CD4-positive, alpha-beta memory T cell (primary cell): ENCODE data around the gene CCL5. TPM values are rescaled to one million over a fixed set of nuclear protein-coding genes. Genes with fewer than 3 reads are reported as not detected.
"Not testable (repeated sequence)": the region's sequence is repeated elsewhere in the genome, so short reads cannot be mapped to it uniquely, and the experiment has no call there.

Experiments
- CTCF ChIA-PET: fragments of 350-600 bp; sonication (Branson Sonifier 250); formaldehyde crosslinking; loops from one replicate; lab custom pipeline; 2021; ENCODE audit warnings: inconsistent platforms; ENCODE audit not compliant: partially characterized antibody; lab: Charles Lee
- POLR2A ChIA-PET: fragments of 350-600 bp; sonication (Branson Sonifier 250); formaldehyde crosslinking; loops from one replicate; lab custom pipeline; 2021; ENCODE audit not compliant: partially characterized antibody; lab: Charles Lee
- DNase-seq, 5 donors: peaks; one replicate each; pipeline versions ENCODE4 v3.0.0 to v3.0.0-alpha.2; 2020 to 2022; ENCODE audit warnings: mixed read lengths in 1 of 5
- H3K27ac ChIP-seq: one replicate; pipeline ENCODE4 v1.7.0; 2013; ENCODE audit warnings: low read depth, low read length
- H3K27me3 ChIP-seq: 2 replicates; pipeline ENCODE4 v1.7.0; 2013; ENCODE audit warnings: mild to moderate bottlenecking, low read length, moderate library complexity; ENCODE audit not compliant: insufficient read depth
- H3K36me3 ChIP-seq: 2 replicates; pipeline ENCODE4 v1.7.0; 2013; ENCODE audit warnings: mild to moderate bottlenecking, low read length, moderate library complexity; ENCODE audit not compliant: insufficient read depth
- H3K4me1 ChIP-seq: 2 replicates; pipeline ENCODE4 v1.7.0; 2013; ENCODE audit warnings: mild to moderate bottlenecking, low read length, moderate library complexity; ENCODE audit not compliant: insufficient read depth
- H3K4me3 ChIP-seq, 2 donors: one replicate each; pipeline ENCODE4 v1.7.0; 2013; ENCODE audit warnings: low read length in 2 of 2, mild to moderate bottlenecking in 1 of 2
- H3K9me3 ChIP-seq, 2 donors: one replicate each; pipeline ENCODE4 v1.7.0; 2013; ENCODE audit warnings: low read length in 2 of 2, control low read depth in 1 of 2; ENCODE audit not compliant: control insufficient read depth in 1 of 2
- H3K27ac Mint-ChIP-seq, 7 donors: one replicate each; pipeline ENCODE4 v1.8.0; 2020 to 2021; ENCODE audit warnings: mixed read lengths in 7 of 7, mild to moderate bottlenecking in 6 of 7, inconsistent platforms in 3 of 7, moderate library complexity in 3 of 7
- H3K27me3 Mint-ChIP-seq, 2 donors: one replicate each; pipeline ENCODE4 v1.8.0; 2020 to 2021; ENCODE audit warnings: mixed read lengths in 2 of 2
- H3K36me3 Mint-ChIP-seq, 2 donors: one replicate each; pipeline ENCODE4 v1.8.0; 2020 to 2021; ENCODE audit warnings: mixed read lengths in 2 of 2, inconsistent platforms in 1 of 2, mild to moderate bottlenecking in 1 of 2
- H3K4me1 Mint-ChIP-seq, 4 donors: one replicate each; pipeline ENCODE4 v1.8.0; 2020 to 2021; ENCODE audit warnings: mixed read lengths in 4 of 4, mild to moderate bottlenecking in 1 of 4
- H3K4me3 Mint-ChIP-seq, 8 donors: one replicate each; pipeline ENCODE4 v1.8.0; 2020 to 2021; ENCODE audit warnings: mixed read lengths in 8 of 8, mild to moderate bottlenecking in 7 of 8, moderate library complexity in 6 of 8, inconsistent platforms in 3 of 8
- H3K9me3 Mint-ChIP-seq, 8 donors: one replicate each; pipeline ENCODE4 v1.8.0; 2020 to 2021; ENCODE audit warnings: mixed read lengths in 8 of 8, mild to moderate bottlenecking in 5 of 8, inconsistent platforms in 3 of 8, moderate library complexity in 1 of 8
- intact Hi-C: fragments of 100-400 bp; cut with micrococcal nuclease; formaldehyde crosslinking; loops from one replicate; pipeline ENCODE4 v1.15.1; 2023
- polyA plus RNA-seq, 2 donors: library from polyadenylated mRNA; unstranded; fragments of 300-500 nt; fragmentation: Illumina TruSeq; gene quantifications; one replicate each; pipeline ENCODE4 v1.2.3, GENCODE V29; 2021
- total RNA-seq, 2 experiments: library from RNA; stranded (reverse); gene quantifications; one replicate each; pipeline ENCODE4 v1.2.3, GENCODE V29; 2021

Gene CCL5
- total and polyA plus RNA-seq, 4 experiments from 2014 or later: 156 to 309 (median 244) TPM

DNA sequence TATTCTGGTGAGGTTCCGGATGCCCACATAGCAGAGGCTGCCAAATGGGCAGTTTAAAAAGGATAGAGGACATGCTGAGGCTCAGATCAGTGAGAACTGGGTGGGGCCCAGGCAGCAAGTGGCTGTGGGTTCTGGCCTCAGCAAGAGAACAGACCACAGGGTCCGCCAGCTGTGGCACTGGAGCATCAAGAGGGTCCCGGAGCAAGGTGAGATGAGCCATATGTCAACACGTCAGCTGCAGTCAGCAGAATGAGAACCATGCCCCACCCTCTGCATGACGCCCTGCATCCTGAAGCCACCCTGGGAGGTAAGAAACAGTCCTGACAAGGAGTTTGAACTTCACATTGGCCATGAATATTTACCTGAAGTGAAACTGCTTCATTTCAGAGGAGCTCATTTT, 20.1 kb upstream of the CCL5 start:
- peak in 1 of 5 donors; percentile 56 for DNase-seq
- intact Hi-C loops: no loop called here
- Histone ChIP-seq H3K27ac (no peak overlapping the region), H3K4me3 (no peak overlapping the region), H3K4me1 (peaks cover 48% of the 10 kb centered on the region), H3K9me3 (no peaks in the 10 kb centered on the region), H3K36me3 (no peaks in the 10 kb centered on the region), H3K27me3 (no peaks in the 10 kb centered on the region)
- Mint-ChIP-seq H3K27me3 (peaks cover 0 to 2% of the 10 kb centered on the region in 2 donors), H3K9me3 (peaks cover 0 to 3% (median 0%) of the 10 kb centered on the region in 8 donors), H3K27ac (peak overlapping the region; percentile 67 to 94 (median 87)), H3K4me3 (peak overlapping the region in 6 of 8 donors; percentile 17 to 75 (median 55)), H3K4me1 (peaks cover 24 to 64% (median 46%) of the 10 kb centered on the region in 4 donors), H3K36me3 (no peaks in the 10 kb centered on the region)
- ChIA-PET CTCF (interaction anchor here (1.0 to 2.0 kb wide), 2 partner anchors 9 to 50 kb away, joined by 3 to 5 read pairs; no protein-coding TSS in a partner anchor), POLR2A (interaction anchor here (0.7 to 8.0 kb wide), 8 partner anchors 9 to 46 kb away, joined by 3 to 113 read pairs (median 4); partner anchors contain the start of genes CCL5 and HEATR9)

- H3K4me3 ChIP-seq: no peak overlapping the region
- no peaks in the 10 kb centered on the region for H3K36me3 ChIP-seq
- H3K9me3 Mint-ChIP-seq: peaks cover 0 to 3% (median 0%) of the 10 kb centered on the region in 8 donors
- peaks cover 0 to 2% of the 10 kb centered on the region in 2 donors for H3K27me3 Mint-ChIP-seq
- peak in 1 of 5 donors; percentile 54 for DNase-seq
- no peaks in the 10 kb centered on the region for H3K36me3 Mint-ChIP-seq
- H3K27me3 ChIP-seq: no peaks in the 10 kb centered on the region
- H3K27ac Mint-ChIP-seq: peak overlapping the region; percentile 22 to 68 (median 50)
- peaks cover 50% of the 10 kb centered on the region for H3K4me1 ChIP-seq
- POLR2A ChIA-PET: interaction anchor here (0.6 to 8.0 kb wide), 10 partner anchors 8 to 134 kb away, joined by 3 to 113 read pairs (median 4); partner anchors contain the start of genes CCL5, RDM1 and TAF15
- H3K4me3 Mint-ChIP-seq: peak overlapping the region in 7 of 8 donors; percentile 7 to 75 (median 24)
- H3K4me1 Mint-ChIP-seq: peaks cover 24 to 72% (median 53%) of the 10 kb centered on the region in 4 donors
- H3K27ac ChIP-seq: no peak overlapping the region
- intact Hi-C loops: no loop called here
- CTCF ChIA-PET: interaction anchor here (1.0 kb wide), 1 partner anchor 48 kb away, joined by 3 read pairs; no protein-coding TSS in a partner anchor
- H3K9me3 ChIP-seq: no peaks in the 10 kb centered on the region
These were observed 18.3 kb upstream of the CCL5 start for GRCh38 chr17:35898283-35899070.

- POLR2A ChIA-PET: interaction anchor here (1.0 to 8.0 kb wide), 7 partner anchors 7 to 134 kb away, joined by 3 to 113 read pairs (median 6); partner anchors contain the start of genes CCL5, RDM1 and TAF15
- CTCF ChIA-PET: interaction anchor here (1.0 to 1.5 kb wide), 2 partner anchors 48 to 175 kb away, joined by 3 to 4 read pairs; no protein-coding TSS in a partner anchor
These were observed 17.6 kb upstream of the CCL5 start for GRCh38 chr17:35897772-35898171.

DNA sequence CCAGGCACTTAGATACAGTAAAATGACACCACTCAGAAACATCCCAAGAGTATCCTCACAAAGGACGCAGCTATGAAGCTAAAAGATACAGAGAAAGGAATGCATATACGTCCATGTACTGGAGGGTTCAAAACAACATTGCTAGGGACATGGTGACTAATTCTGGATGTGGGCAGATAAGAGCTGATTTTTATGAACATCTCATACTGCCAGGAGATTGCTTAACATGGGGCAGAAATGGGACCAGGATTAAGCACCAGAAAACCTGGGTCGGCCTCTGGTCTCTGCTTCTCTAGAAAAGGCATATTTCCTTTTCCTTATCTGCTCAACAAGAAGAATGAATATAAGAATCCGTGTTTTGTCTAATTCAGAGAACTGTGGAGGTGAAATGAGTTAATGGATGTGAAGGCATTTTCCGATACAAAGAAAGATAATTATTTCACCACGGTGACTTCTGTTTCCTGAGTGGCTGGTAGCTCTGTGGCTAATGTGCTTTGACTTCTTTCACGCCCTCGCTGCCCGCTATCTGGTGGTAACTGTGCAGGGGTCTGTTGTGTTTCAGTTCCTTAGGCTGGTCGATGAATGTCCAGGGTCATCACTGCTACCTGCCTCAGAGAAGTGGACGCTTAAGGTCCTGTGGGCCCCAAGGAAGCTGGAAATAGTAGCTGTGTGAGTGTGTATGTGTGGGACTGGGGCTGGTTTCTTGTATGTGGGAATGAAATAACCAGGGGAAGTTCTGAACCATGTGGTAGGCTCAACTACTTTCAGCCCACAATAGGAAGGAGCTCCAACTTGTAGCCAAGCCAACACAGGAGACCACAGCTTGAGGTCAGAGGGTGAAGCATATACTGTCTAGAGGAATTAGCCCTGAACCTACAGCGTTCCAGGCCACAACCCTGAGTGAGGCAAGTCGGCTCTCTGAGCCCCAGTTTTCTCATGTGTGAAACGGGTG, 15.8 kb upstream of the CCL5 start:
- H3K4me1 ChIP-seq: peaks cover 76% of the 10 kb centered on the region
- peaks cover 37 to 82% (median 63%) of the 10 kb centered on the region in 4 donors for H3K4me1 Mint-ChIP-seq
- CTCF ChIA-PET: interaction anchor here (0.7 to 1.8 kb wide), 6 partner anchors 11 to 176 kb away, joined by 3 to 7 read pairs (median 4); no protein-coding TSS in a partner anchor
- H3K27ac Mint-ChIP-seq: peak overlapping the region; percentile 26 to 93 (median 79)
- POLR2A ChIA-PET: interaction anchor here (0.5 to 8.0 kb wide), 7 partner anchors 9 to 46 kb away, joined by 3 to 113 read pairs (median 3); partner anchors contain the start of gene CCL5
- peak overlapping the region; percentile 12 for H3K27ac ChIP-seq
- DNase-seq: peak in 4 of 5 donors; percentile 23 to 73 (median 27)
- H3K36me3 Mint-ChIP-seq: no peaks in the 10 kb centered on the region
- H3K4me3 Mint-ChIP-seq: peak overlapping the region in 7 of 8 donors; percentile 52 to 83 (median 70)
- no peaks in the 10 kb centered on the region for H3K27me3 ChIP-seq
- H3K9me3 Mint-ChIP-seq: peaks cover 0 to 3% (median 0%) of the 10 kb centered on the region in 8 donors
- no peak overlapping the region for H3K4me3 ChIP-seq
- no peaks in the 10 kb centered on the region for H3K9me3 ChIP-seq
- intact Hi-C loops: no loop called here
- H3K36me3 ChIP-seq: no peaks in the 10 kb centered on the region
- H3K27me3 Mint-ChIP-seq: peaks cover 0 to 2% of the 10 kb centered on the region in 2 donors

More at GRCh38 chr17:35897772-35898171, 17.6 kb upstream of the CCL5 start:
- peaks cover 57% of the 10 kb centered on the region for H3K4me1 ChIP-seq
- Mint-ChIP-seq H3K4me1 (peaks cover 29 to 72% (median 55%) of the 10 kb centered on the region in 4 donors), H3K27ac (peak overlapping the region in 5 of 7 donors; percentile 25 to 57 (median 42)), H3K4me3 (peak overlapping the region in 7 of 8 donors; percentile 10 to 72 (median 44))
- H3K9me3 ChIP-seq, H3K36me3 ChIP-seq, H3K27me3 Mint-ChIP-seq, intact Hi-C loops, DNase-seq, H3K27me3 ChIP-seq, H3K9me3 Mint-ChIP-seq, H3K4me3 ChIP-seq, H3K27ac ChIP-seq, H3K36me3 Mint-ChIP-seq: not testable (repeated sequence)

DNA sequence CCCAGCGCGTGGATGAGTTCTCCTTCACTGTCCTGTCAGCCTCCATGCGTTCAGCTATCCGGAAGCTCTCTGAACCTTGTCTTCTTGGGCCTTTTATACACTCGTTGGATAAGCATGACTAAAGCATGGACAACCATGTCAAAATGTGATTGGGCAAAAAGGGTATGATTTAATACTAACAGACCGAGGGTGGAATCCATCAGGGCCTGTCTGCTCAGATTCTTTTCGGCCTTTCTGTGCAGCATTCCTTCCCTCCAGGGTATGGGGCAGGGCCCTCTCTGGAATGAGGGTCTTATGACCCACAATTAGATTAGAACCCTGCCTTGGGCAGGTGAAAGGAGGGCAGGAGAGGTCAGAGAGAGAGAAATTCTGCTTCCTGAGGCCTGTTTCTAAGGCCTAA, 14.0 kb upstream of the CCL5 start:
- DNase-seq: no peak
- CTCF ChIA-PET: interaction anchor here (0.7 kb wide), 2 partner anchors 13 to 18 kb away, joined by 3 to 4 read pairs; no protein-coding TSS in a partner anchor
- Mint-ChIP-seq H3K9me3 (peaks cover 0 to 3% (median 0%) of the 10 kb centered on the region in 8 donors), H3K27ac (peak overlapping the region in 2 of 7 donors; percentile 8 to 53), H3K36me3 (no peaks in the 10 kb centered on the region), H3K27me3 (peaks cover 0 to 2% of the 10 kb centered on the region in 2 donors), H3K4me3 (no peak overlapping the region), H3K4me1 (peaks cover 43 to 82% (median 65%) of the 10 kb centered on the region in 4 donors)
- no peak overlapping the region for H3K27ac ChIP-seq
- intact Hi-C loops: no loop called here
- no peak overlapping the region for H3K4me3 ChIP-seq
- POLR2A ChIA-PET: interaction anchor here (6.2 to 7.0 kb wide), 2 partner anchors 6 to 17 kb away, joined by 62 to 141 read pairs; partner anchors contain the start of gene CCL5
- H3K4me1 ChIP-seq: peaks cover 74% of the 10 kb centered on the region
- no peaks in the 10 kb centered on the region for H3K27me3 ChIP-seq
- H3K9me3 ChIP-seq: no peaks in the 10 kb centered on the region
- H3K36me3 ChIP-seq: no peaks in the 10 kb centered on the region

GRCh38 chr17:35893751-35894150, 13.6 kb upstream of the CCL5 start:
- ChIA-PET POLR2A (interaction anchor here (6.2 to 7.0 kb wide), 2 partner anchors 7 to 16 kb away, joined by 62 to 141 read pairs; partner anchors contain the start of gene CCL5), CTCF (no interaction called here)
- Mint-ChIP-seq H3K36me3 (no peaks in the 10 kb centered on the region), H3K27ac (peak overlapping the region in 1 of 7 donors; percentile 81), H3K9me3 (peaks cover 0 to 3% (median 0%) of the 10 kb centered on the region in 8 donors), H3K4me1 (peaks cover 43 to 82% (median 66%) of the 10 kb centered on the region in 4 donors), H3K4me3 (no peak overlapping the region), H3K27me3 (peaks cover 0 to 2% of the 10 kb centered on the region in 2 donors)
- no peak for DNase-seq
- Histone ChIP-seq H3K4me3 (no peak overlapping the region), H3K4me1 (peaks cover 74% of the 10 kb centered on the region), H3K9me3 (no peaks in the 10 kb centered on the region), H3K36me3 (no peaks in the 10 kb centered on the region), H3K27ac (no peak overlapping the region), H3K27me3 (no peaks in the 10 kb centered on the region)
- intact Hi-C loops: no loop called here
